Endothelial cell of umbilical vein (primary cell): ENCODE results near the gene ZNF92. TPM values are rescaled to one million over a fixed set of nuclear protein-coding genes. Genes with fewer than 3 reads are reported as not detected.

Experiments
- Bru-seq: library from RNA; stranded (reverse); fragments of 400-500 nt; gene quantifications from one replicate; lab custom pipeline; 2021; lab: Mats Ljungman, UMichigan
- BruChase-seq, 2 experiments: library from RNA; stranded (reverse); fragments of 400-500 nt; gene quantifications; one replicate each; lab custom pipeline; 2021; lab: Mats Ljungman, UMichigan
- BruUV-seq: library from RNA; stranded (reverse); fragments of 400-500 nt; replicated peaks from 2 replicates; lab custom pipeline; 2021; lab: Mats Ljungman, UMichigan
- CTCF ChIA-PET: fragments of 300-600, 350-600 bp; sonication (Branson Sonifier 250); formaldehyde crosslinking; loops from one replicate; lab custom pipeline; 2021; ENCODE audit warnings: antibody characterized with exemption, inconsistent platforms; lab: Charles Lee
- POLR2A ChIA-PET: fragments of 300-600, 350-600 bp; sonication (Branson Sonifier 250); formaldehyde crosslinking; loops from one replicate; lab custom pipeline; 2021; ENCODE audit warnings: antibody characterized with exemption, inconsistent platforms; lab: Charles Lee
- DNase-seq: peaks from one replicate; pipeline ENCODE4 v3.0.0-alpha.2; 2011; ENCODE audit warnings: low read depth, low spot score
- FAIRE-seq: peaks from 2 replicates; lab custom pipeline; 2011; peaks lifted over from hg19 to GRCh38; lab: Jason Lieb, UNC
- H2AFZ ChIP-seq: 2 replicates; pipeline ENCODE4 v1.6.0; 2012; ENCODE audit warnings: low read depth, low read length, control low read depth, inconsistent platforms
- H3K27ac ChIP-seq: 2 replicates; pipeline ENCODE4 v1.5.1; 2011; ENCODE audit warnings: low read depth, mild to moderate bottlenecking, control low read depth, low read length, moderate library complexity; ENCODE audit not compliant: insufficient read depth
- H3K27me3 ChIP-seq, 2 experiments: 2 replicates each; pipeline versions ENCODE4 v1.6.0 to v1.6.1; 2011; ENCODE audit warnings: low read length in 2 of 2, mixed read lengths in 1 of 2; ENCODE audit not compliant: control insufficient read depth in 2 of 2, insufficient read depth in 2 of 2
- H3K36me3 ChIP-seq, 2 experiments: 2 replicates in 1 of 2; 3 replicates in 1 of 2; pipeline ENCODE4 v1.5.1; 2011; ENCODE audit warnings: low read length in 2 of 2, mild to moderate bottlenecking in 1 of 2, moderate library complexity in 1 of 2; ENCODE audit not compliant: control insufficient read depth in 2 of 2, insufficient read depth in 2 of 2; ENCODE audit errors: extremely low read depth in 1 of 2
- H3K4me1 ChIP-seq: 3 replicates; pipeline ENCODE4 v1.5.1; 2011; ENCODE audit warnings: mild to moderate bottlenecking, low read length; ENCODE audit not compliant: control insufficient read depth, insufficient read depth; ENCODE audit errors: extremely low read depth
- H3K4me2 ChIP-seq: 2 replicates; pipeline ENCODE4 v1.6.1; 2011; ENCODE audit warnings: low read length, control low read depth, mixed read lengths; ENCODE audit not compliant: insufficient read depth
- H3K4me3 ChIP-seq, 3 experiments: fragments of 200-600 bp in 1 of 3; sonication (generic), shearing (Covaris generic) in 1 of 3; replicated peaks in 1 of 3; 2 replicates each; pipeline ENCODE4 v1.5.1; 2011 to 2016; ENCODE audit warnings: control low read depth in 3 of 3, low read length in 3 of 3, mild to moderate bottlenecking in 2 of 3, inconsistent platforms in 1 of 3, low read depth in 1 of 3, moderate library complexity in 1 of 3; ENCODE audit not compliant: insufficient read depth in 1 of 3
- H3K79me2 ChIP-seq: 2 replicates; pipeline ENCODE4 v1.6.0; 2012; ENCODE audit warnings: low read length, inconsistent platforms; ENCODE audit not compliant: control insufficient read depth, insufficient read depth
- H3K9ac ChIP-seq: replicated peaks from 2 replicates; pipeline ENCODE3; 2011; ENCODE audit warnings: low read length, control low read depth; ENCODE audit not compliant: insufficient read depth; ENCODE audit errors: extremely low read depth
- H3K9me1 ChIP-seq: replicated peaks from 3 replicates; pipeline ENCODE4 v1.6.0; 2011; ENCODE audit warnings: mild to moderate bottlenecking, low read length; ENCODE audit not compliant: control insufficient read depth, insufficient read depth; ENCODE audit errors: extremely low read depth
- H3K9me3 ChIP-seq: replicated peaks from 2 replicates; pipeline ENCODE4 v1.5.1; 2012; ENCODE audit warnings: low read length, inconsistent platforms; ENCODE audit not compliant: control insufficient read depth, insufficient read depth
- H4K20me1 ChIP-seq: replicated peaks from 2 replicates; pipeline ENCODE3; 2011; ENCODE audit warnings: mild to moderate bottlenecking, low read length; ENCODE audit not compliant: control insufficient read depth, insufficient read depth; ENCODE audit errors: extremely low read depth
- CTCF ChIP-seq, 2 donors: IDR thresholded peaks; 1 replicate in 1 of 2; 2 replicates in 1 of 2; pipeline ENCODE4 v1.5.1; 2011; ENCODE audit warnings: low read length in 2 of 2, mild to moderate bottlenecking in 2 of 2, moderate library complexity in 2 of 2, control low read depth in 1 of 2, inconsistent platforms in 1 of 2, low read depth in 1 of 2; ENCODE audit not compliant: insufficient read depth in 1 of 2; ENCODE audit errors: extremely low read depth in 1 of 2
- EZH2 ChIP-seq: IDR thresholded peaks from 2 replicates; pipeline ENCODE4 v1.6.1; 2012; ENCODE audit warnings: borderline replicate concordance, low read depth, mild to moderate bottlenecking, moderate library complexity, low read length, inconsistent platforms; ENCODE audit not compliant: severe bottlenecking
- FOS ChIP-seq: IDR thresholded peaks from 2 replicates; pipeline ENCODE4 v1.6.1; 2011; ENCODE audit warnings: mild to moderate bottlenecking, low read length, moderate library complexity, borderline replicate concordance; ENCODE audit not compliant: insufficient read depth
- GATA2 ChIP-seq: IDR thresholded peaks from 2 replicates; pipeline ENCODE4 v1.7.0; 2011; ENCODE audit warnings: low read depth, mild to moderate bottlenecking, moderate library complexity, mixed read lengths, low read length; ENCODE audit not compliant: insufficient read length, insufficient read depth
- JUN ChIP-seq: IDR thresholded peaks from 2 replicates; pipeline ENCODE4 v1.6.1; 2011; ENCODE audit warnings: borderline replicate concordance, low read depth; ENCODE audit not compliant: insufficient read length, insufficient read depth
- MAX ChIP-seq: IDR thresholded peaks from 2 replicates; pipeline ENCODE4 v1.6.1; 2011; ENCODE audit not compliant: insufficient read depth, insufficient read length
- MYC ChIP-seq: IDR thresholded peaks from one replicate; pipeline ENCODE4 v1.6.1; 2011; ENCODE audit warnings: mild to moderate bottlenecking, low read depth, low read length
- POLR2A ChIP-seq: IDR thresholded peaks from 2 replicates; pipeline ENCODE4 v1.6.1; 2012; ENCODE audit warnings: low read depth, mild to moderate bottlenecking, control low read depth, low read length
- POLR2AphosphoS5 ChIP-seq: IDR thresholded peaks from 2 replicates; pipeline ENCODE4 v1.6.1; 2012; ENCODE audit warnings: low read depth, mild to moderate bottlenecking, control low read depth, low read length, moderate library complexity; ENCODE audit not compliant: insufficient read depth
- dilution Hi-C: fragments of 300-500 bp; cut with MboI; formaldehyde crosslinking; loops from one replicate; pipeline ENCODE4 v1.15.0; 2019; ENCODE audit warnings: low sequenced_read_pairs; ENCODE audit not compliant: extremely low pct_ligation_motif_present
- intact Hi-C: fragments of 100-400 bp; cut with micrococcal nuclease; formaldehyde crosslinking; loops from one replicate; pipeline ENCODE4 v1.10.0; 2022
- long read RNA-seq: library from polyadenylated mRNA; stranded (forward); transcript quantifications from one replicate; pipeline ENCODE4 v2.0.0, GENCODE V29; 2021
- polyA minus RNA-seq, 3 experiments: library from RNA; depleted of rRNA, polyadenylated mRNA; stranded (reverse); fragments of >200 nt; gene quantifications; 1 replicate in 1 of 3; 2 replicates in 2 of 3; pipeline ENCODE4 v1.2.3, GENCODE V29; 2011
- polyA plus RNA-seq, 4 experiments: library from polyadenylated mRNA; depleted of rRNA in 3 of 4; stranded (reverse) in 3 of 4; unstranded in 1 of 4; fragments of >200 nt; gene quantifications; 2 replicates each; pipeline versions ENCODE4 v1.2.1 to v1.2.3, GENCODE V29; 2011 to 2012; ENCODE audit warnings: missing spikeins in 1 of 4
- total RNA-seq: library from RNA; stranded (reverse); gene quantifications from 2 replicates; pipeline ENCODE4 v1.2.3, GENCODE V29; 2021

The ZNF92 gene
- 8.9 and 9.2 TPM in 2 replicates for total RNA-seq
- polyA plus RNA-seq, result 0.90 and 1.0 TPM in 2 replicates
- polyA plus RNA-seq (2011; cell fraction: cytosol; rRNA removed), result 2.1 and 2.2 TPM in 2 replicates
- 7.2 and 10.2 TPM in 2 replicates for polyA plus RNA-seq (2011; cell fraction: nucleus; rRNA removed)
- polyA plus RNA-seq (2012), result 3.8 and 5.1 TPM in 2 replicates
- polyA minus RNA-seq, result 2.6 and 3.6 TPM in 2 replicates
- 2.7 TPM for polyA minus RNA-seq (2011; cell fraction: cytosol; rRNA and poly(A)+ RNA removed)
- 6.7 and 11.4 TPM in 2 replicates for polyA minus RNA-seq (2011; cell fraction: nucleus; rRNA and poly(A)+ RNA removed)
- Bru-seq, nascent RNA, result percentile 94 among the genes with signal in this experiment
- percentile 59 among the genes with signal in this experiment for BruChase-seq, experiment 1, labeled RNA remaining after a 6-hour chase
- BruChase-seq, experiment 2, labeled RNA remaining after a 2-hour chase, result percentile 73 among the genes with signal in this experiment
- long read RNA-seq, transcript ZNF92-201 (4 exons, 3,210 nt), result major isoform, 9 of 14 reads
- long read RNA-seq, partial matches to known transcripts, result 0 of 14 reads
- long read RNA-seq, other reads (novel, unspliced or antisense), result 0 of 14 reads

- POLR2A ChIA-PET, result interaction anchor here (0.6 to 2.1 kb wide), 4 partner anchors 8 to 105 kb away, joined by 3 to 8 read pairs (median 4); no protein-coding TSS in a partner anchor
- H3K4me3 ChIP-seq, result peak within 1 kb of the TSS; percentile 84 to 94 (median 87)
- H3K9ac ChIP-seq, result peak within 1 kb of the TSS; percentile 95
- BruUV-seq, result TSS peak; percentile 63
- H2AFZ ChIP-seq, result peak within 1 kb of the TSS; percentile 66
- no peaks in the 10 kb centered on the region for H3K27me3 ChIP-seq
- intact Hi-C loops (loop anchor here (2.0 to 5.0 kb wide), 2 partner anchors 75 to 291 kb away; no protein-coding TSS in a partner anchor), dilution Hi-C loops (no loop called here)
- CTCF ChIA-PET, result interaction anchor here (0.8 to 1.3 kb wide), 6 partner anchors 9 to 136 kb away, joined by 3 to 4 read pairs (median 3); no protein-coding TSS in a partner anchor
- H4K20me1 ChIP-seq, result no peaks in the 10 kb centered on the region
- peaks cover 0 to 1% of the 10 kb centered on the region in 2 experiments for H3K36me3 ChIP-seq
- no peaks in the 10 kb centered on the region for H3K9me1 ChIP-seq
- H3K4me2 ChIP-seq, result peak within 1 kb of the TSS; percentile 89
- H3K4me1 ChIP-seq, result peaks cover 8% of the 10 kb centered on the region
- peak within 1 kb of the TSS; percentile 85 for H3K27ac ChIP-seq
- no peaks in the 10 kb centered on the region for H3K9me3 ChIP-seq
- peak; percentile 16 for TF ChIP-seq MAX
- TF ChIP-seq FOS, result no peak
- no peak for TF ChIP-seq CTCF (IDR thresholded peaks at IDR 0.05; ENCODE audit: extremely low read depth in 1 of 2, insufficient read depth in 1 of 2, low read depth in 1 of 2, low read length in 2 of 2)
- TF ChIP-seq POLR2AphosphoS5, result peak; percentile 91
- peak; percentile 94 for TF ChIP-seq POLR2A
- no peak for TF ChIP-seq MYC
- no peak for TF ChIP-seq JUN
- no peak for TF ChIP-seq EZH2
- peak; percentile 25 for TF ChIP-seq GATA2
- FAIRE-seq, result peak; percentile 99
- peaks cover 45% of the 10 kb centered on the region for H3K79me2 ChIP-seq
- peak; percentile 99 for DNase-seq
Measured at GRCh38 chr7:65373608-65374351, at the start of gene ZNF92. TSS of gene ZNF92 (plus strand) at chr7:65373855. CDS start at chr7:65373998, 143 bp downstream.
